Caco-2 (cell line): ENCODE data around the gene TMEM244. TPM values are rescaled to one million over a fixed set of nuclear protein-coding genes. Genes with fewer than 3 reads are reported as not detected.

Experiments used
- BruUV-seq: library from RNA; stranded (reverse); fragments of 400-500 nt; replicated peaks from 2 replicates; lab custom pipeline; 2021; lab: Mats Ljungman, UMichigan
- CTCF ChIA-PET: fragments of 300-600 bp; sonication (Branson Sonifier 250); formaldehyde crosslinking; loops from one replicate; lab custom pipeline; 2022; ENCODE audit warnings: antibody characterized with exemption; lab: Charles Lee
- POLR2A ChIA-PET: fragments of 300-600 bp; sonication (Branson Sonifier 250); formaldehyde crosslinking; loops from one replicate; lab custom pipeline; 2022; ENCODE audit warnings: antibody characterized with exemption; lab: Charles Lee
- DNase-seq, 2 experiments: peaks; one replicate each; pipeline versions ENCODE4 v3.0.0 to v3.0.0-alpha.2; 2020 to 2022
- H3K27me3 ChIP-seq: replicated peaks from 2 replicates; pipeline ENCODE4 v1.6.0; 2011; ENCODE audit warnings: low read length; ENCODE audit not compliant: control insufficient read depth, insufficient read depth
- H3K36me3 ChIP-seq: 2 replicates; pipeline ENCODE4 v1.5.1; 2011; ENCODE audit warnings: low read length; ENCODE audit not compliant: control insufficient read depth, insufficient read depth
- H3K4me1 ChIP-seq: fragments of 250-450 bp; sonication (Bioruptor Pico); 2 replicates; pipeline ENCODE4 v1.5.1; 2020; ENCODE audit warnings: mild to moderate bottlenecking
- H3K4me3 ChIP-seq: 2 replicates; pipeline ENCODE4 v1.5.1; 2011; ENCODE audit warnings: low read depth, mild to moderate bottlenecking, control low read depth, low read length
- H3K9me3 ChIP-seq: fragments of 250-450 bp; sonication (Bioruptor Pico); 2 replicates; pipeline ENCODE4 v1.5.1; 2020; ENCODE audit warnings: mild to moderate bottlenecking, moderate library complexity
- H3K27ac Mint-ChIP-seq: one replicate; pipeline ENCODE4 v1.8.0; 2022; ENCODE audit warnings: mixed read lengths; ENCODE audit not compliant: unreplicated experiment
- H3K27me3 Mint-ChIP-seq: one replicate; pipeline ENCODE4 v1.8.0; 2022; ENCODE audit warnings: mixed read lengths; ENCODE audit not compliant: insufficient read depth, unreplicated experiment
- H3K36me3 Mint-ChIP-seq: one replicate; pipeline ENCODE4 v1.8.0; 2022; ENCODE audit warnings: mild to moderate bottlenecking, mixed read lengths; ENCODE audit not compliant: insufficient read depth, unreplicated experiment
- H3K4me1 Mint-ChIP-seq: one replicate; pipeline ENCODE4 v1.8.0; 2022; ENCODE audit warnings: low read depth, mixed read lengths; ENCODE audit not compliant: unreplicated experiment
- H3K4me3 Mint-ChIP-seq: one replicate; pipeline ENCODE4 v1.8.0; 2022; ENCODE audit warnings: mild to moderate bottlenecking, moderate library complexity, mixed read lengths; ENCODE audit not compliant: unreplicated experiment
- H3K9me3 Mint-ChIP-seq: one replicate; pipeline ENCODE4 v1.8.0; 2022; ENCODE audit warnings: mixed read lengths; ENCODE audit not compliant: unreplicated experiment
- CTCF ChIP-seq, 2 experiments: fragments of 200-600 bp in 1 of 2; IDR thresholded peaks; 1 replicate in 1 of 2; 2 replicates in 1 of 2; pipeline versions ENCODE4 v1.5.1 to v1.8.0; 2011 to 2022; ENCODE audit warnings: antibody characterized with exemption in 1 of 2, control low read depth in 1 of 2, inconsistent platforms in 1 of 2, low read depth in 1 of 2, low read length in 1 of 2, mild to moderate bottlenecking in 1 of 2, moderate library complexity in 1 of 2; ENCODE audit not compliant: insufficient read depth in 1 of 2, severe bottlenecking in 1 of 2, unreplicated experiment in 1 of 2
- intact Hi-C: fragments of 100-400 bp; cut with micrococcal nuclease; formaldehyde crosslinking; loops from one replicate; pipeline ENCODE4 v1.10.0; 2022; ENCODE audit not compliant: unreplicated experiment
- total RNA-seq: library from RNA; stranded (reverse); gene quantifications from 2 replicates; pipeline ENCODE4 v1.2.3, GENCODE V29; 2022

The TMEM244 gene
- total RNA-seq, 1 experiment from 2014 or later: not detected

DNA sequence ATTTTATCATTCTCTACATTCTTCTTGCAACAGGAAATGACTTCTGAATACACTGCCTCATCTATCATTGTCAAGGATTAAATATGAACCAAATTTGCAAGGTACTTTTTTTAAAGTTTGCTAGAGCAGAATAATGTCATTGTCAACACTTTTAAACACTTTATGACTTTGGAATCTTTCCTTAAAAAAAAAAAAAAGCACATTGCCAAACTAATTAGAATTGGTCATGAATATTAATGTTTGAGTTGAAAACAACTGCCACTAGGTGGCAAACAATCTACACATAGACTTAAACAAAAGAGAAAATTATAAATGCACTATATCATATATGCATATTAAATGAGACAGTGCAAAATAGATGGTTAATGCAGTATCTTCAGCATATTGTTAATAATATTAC, 32.5 kb upstream of the TMEM244 start:
- Histone ChIP-seq H3K27me3 (no peaks in the 10 kb centered on the region), H3K4me3 (no peak overlapping the region), H3K36me3 (no peaks in the 10 kb centered on the region), H3K9me3 (no peaks in the 10 kb centered on the region), H3K4me1 (no peaks in the 10 kb centered on the region)
- no peaks in the 10 kb centered on the region for H3K4me1 Mint-ChIP-seq
- DNase-seq: no peak
- no peaks in the 10 kb centered on the region for H3K36me3 Mint-ChIP-seq
- CTCF ChIA-PET: interaction anchor here (1.6 kb wide), 1 partner anchor 45 kb away, joined by 4 read pairs; no protein-coding TSS in a partner anchor
- BruUV-seq: no TSS peak
- no peaks in the 10 kb centered on the region for H3K9me3 Mint-ChIP-seq
- peak; percentile 26 to 40 for TF ChIP-seq CTCF (IDR thresholded peaks at IDR 0.05; ENCODE audit: insufficient read depth in 1 of 2, low read depth in 1 of 2, low read length in 1 of 2, severe bottlenecking in 1 of 2, unreplicated experiment in 1 of 2)
- H3K27me3 Mint-ChIP-seq: no peaks in the 10 kb centered on the region
- no peak overlapping the region for H3K4me3 Mint-ChIP-seq
- POLR2A ChIA-PET: no interaction called here
- no peak overlapping the region for H3K27ac Mint-ChIP-seq
- intact Hi-C loops: loop anchor here (1.0 kb wide), 3 partner anchors 43 to 128 kb away; no protein-coding TSS in a partner anchor

GRCh38 chr6:129890701-129891100, 29.6 kb upstream of the TMEM244 start:
- Mint-ChIP-seq H3K4me3 (no peak overlapping the region), H3K9me3 (no peaks in the 10 kb centered on the region), H3K27me3 (peaks cover 3% of the 10 kb centered on the region), H3K36me3 (no peaks in the 10 kb centered on the region), H3K27ac (no peak overlapping the region), H3K4me1 (no peaks in the 10 kb centered on the region)
- no TSS peak for BruUV-seq
- H3K9me3 ChIP-seq: no peaks in the 10 kb centered on the region
- intact Hi-C loops: no loop called here
- H3K36me3 ChIP-seq: no peaks in the 10 kb centered on the region
- TF ChIP-seq CTCF (IDR thresholded peaks at IDR 0.05; ENCODE audit: insufficient read depth in 1 of 2, low read depth in 1 of 2, low read length in 1 of 2, severe bottlenecking in 1 of 2, unreplicated experiment in 1 of 2): no peak
- H3K27me3 ChIP-seq: no peaks in the 10 kb centered on the region
- no peak overlapping the region for H3K4me3 ChIP-seq
- DNase-seq: peak in 1 of 2 experiments; percentile 34
- ChIA-PET CTCF (no interaction called here), POLR2A (no interaction called here)
- no peaks in the 10 kb centered on the region for H3K4me1 ChIP-seq

GRCh38 chr6:129890164-129890563, 29.0 kb upstream of the TMEM244 start:
- Histone ChIP-seq H3K36me3 (no peaks in the 10 kb centered on the region), H3K4me3 (no peak overlapping the region), H3K27me3 (no peaks in the 10 kb centered on the region), H3K9me3 (no peaks in the 10 kb centered on the region), H3K4me1 (no peaks in the 10 kb centered on the region)
- Mint-ChIP-seq H3K27me3 (peaks cover 3% of the 10 kb centered on the region), H3K9me3 (no peaks in the 10 kb centered on the region), H3K27ac (no peak overlapping the region), H3K36me3 (no peaks in the 10 kb centered on the region), H3K4me3 (no peak overlapping the region), H3K4me1 (no peaks in the 10 kb centered on the region)
- intact Hi-C loops: no loop called here
- ChIA-PET CTCF (no interaction called here), POLR2A (no interaction called here)
- DNase-seq: no peak
- no peak for TF ChIP-seq CTCF (IDR thresholded peaks at IDR 0.05; ENCODE audit: insufficient read depth in 1 of 2, low read depth in 1 of 2, low read length in 1 of 2, severe bottlenecking in 1 of 2, unreplicated experiment in 1 of 2)
- BruUV-seq: no TSS peak
